ENCODE results near the gene TEAD1.

TEAD1 gene

GRCh38 chr11:12667646-12668045, 6.6 kb upstream of the TEAD1 start:
- DNase-seq: no peak

GRCh38 chr11:12668166-12668565, 6.1 kb upstream of the TEAD1 start:
- no peak for DNase-seq

- no peak for DNase-seq
These were observed 4.3 kb upstream of the TEAD1 start for GRCh38 chr11:12669930-12670329.

- no peak for DNase-seq
These were observed 2.9 kb upstream of the TEAD1 start for GRCh38 chr11:12671370-12671769.

- DNase-seq: no peak
These were observed 659 bp upstream of the TEAD1 start for GRCh38 chr11:12673601-12673923.

GRCh38 chr11:12674571-12674935, 332 bp downstream of the TEAD1 start:
- DNase-seq: no peak

- DNase-seq: no peak
These were observed 895 bp downstream of the TEAD1 start for GRCh38 chr11:12674936-12675696.

GRCh38 chr11:12675951-12676711, 1.9 kb downstream of the TEAD1 start:
- DNase-seq: no peak

- DNase-seq: no peak
These were observed 2.9 kb downstream of the TEAD1 start for GRCh38 chr11:12677131-12677530.

GRCh38 chr11:12678092-12678491, 3.9 kb downstream of the TEAD1 start:
- no peak for DNase-seq

GRCh38 chr11:12678991-12679390, 4.8 kb downstream of the TEAD1 start:
- no peak for DNase-seq

- DNase-seq: no peak
These were observed 5.2 kb downstream of the TEAD1 start for GRCh38 chr11:12679471-12679870.

GRCh38 chr11:12680246-12680939, 6.2 kb downstream of the TEAD1 start:
- no peak for DNase-seq

GRCh38 chr11:12680940-12681258, 6.7 kb downstream of the TEAD1 start:
- DNase-seq: no peak

- no peak for DNase-seq
These were observed 7.2 kb downstream of the TEAD1 start for GRCh38 chr11:12681466-12681865.

GRCh38 chr11:12682288-12682687, 8.1 kb downstream of the TEAD1 start:
- DNase-seq: no peak

GRCh38 chr11:12682737-12683500, 8.7 kb downstream of the TEAD1 start:
- no peak for DNase-seq

- DNase-seq: no peak
These were observed 9.7 kb downstream of the TEAD1 start for GRCh38 chr11:12683874-12684273.

GRCh38 chr11:12684315-12684714, 10.1 kb downstream of the TEAD1 start:
- DNase-seq: no peak

- no peak for DNase-seq
These were observed 10.6 kb downstream of the TEAD1 start for GRCh38 chr11:12684816-12685215.

GRCh38 chr11:12685229-12685628, 11.0 kb downstream of the TEAD1 start:
- DNase-seq: no peak

GRCh38 chr11:12686246-12687060, 12.2 kb downstream of the TEAD1 start:
- DNase-seq: no peak
